Mesenchymal stem cell (in vitro differentiated cells and primary cell): ENCODE data around the gene PRM2.

Source experiments
- DNase-seq: peaks from one replicate; pipeline ENCODE4 v3.0.0-alpha.2; 2013
- H2AFZ ChIP-seq: one replicate; pipeline ENCODE4 v1.6.1; 2013; ENCODE audit warnings: low read depth, mild to moderate bottlenecking, control low read depth, inconsistent platforms, low read length, moderate library complexity
- H2AK5ac ChIP-seq: 2 replicates; pipeline ENCODE4 v1.6.1; 2013; ENCODE audit warnings: low read length, moderate library complexity, mild to moderate bottlenecking, inconsistent platforms; ENCODE audit not compliant: severe bottlenecking
- H2BK120ac ChIP-seq: one replicate; pipeline ENCODE4 v1.6.1; 2013; ENCODE audit warnings: low read depth, mild to moderate bottlenecking, inconsistent platforms, low read length, moderate library complexity
- H2BK12ac ChIP-seq, 2 experiments: one replicate each; pipeline ENCODE4 v1.6.1; 2013; ENCODE audit warnings: inconsistent platforms in 2 of 2, low read length in 2 of 2, mild to moderate bottlenecking in 2 of 2, moderate library complexity in 2 of 2, control low read depth in 1 of 2
- H2BK15ac ChIP-seq: one replicate; pipeline ENCODE4 v1.6.1; 2013; ENCODE audit warnings: mild to moderate bottlenecking, low read depth, inconsistent platforms; ENCODE audit not compliant: poor library complexity, severe bottlenecking
- H2BK5ac ChIP-seq: 2 replicates; pipeline ENCODE4 v1.6.1; 2013; ENCODE audit warnings: low read depth, mild to moderate bottlenecking, low read length, control low read depth, inconsistent platforms; ENCODE audit not compliant: poor library complexity, severe bottlenecking
- H3K14ac ChIP-seq, 2 experiments: one replicate each; pipeline ENCODE4 v1.6.1; 2013; ENCODE audit warnings: inconsistent platforms in 2 of 2, low read length in 2 of 2, control low read depth in 1 of 2, mild to moderate bottlenecking in 1 of 2, moderate library complexity in 1 of 2
- H3K18ac ChIP-seq, 2 experiments: one replicate each; pipeline ENCODE4 v1.6.1; 2013; ENCODE audit warnings: inconsistent platforms in 2 of 2, low read length in 2 of 2, control low read depth in 1 of 2, low read depth in 1 of 2, mild to moderate bottlenecking in 1 of 2
- H3K23ac ChIP-seq, 2 experiments: one replicate each; pipeline ENCODE4 v1.6.1; 2013; ENCODE audit warnings: inconsistent platforms in 2 of 2, low read length in 2 of 2, mild to moderate bottlenecking in 2 of 2, moderate library complexity in 2 of 2, control low read depth in 1 of 2
- H3K27ac ChIP-seq: 2 replicates; pipeline ENCODE4 v1.5.1; 2013; ENCODE audit warnings: mild to moderate bottlenecking, moderate library complexity, low read length, control low read depth, inconsistent platforms; ENCODE audit not compliant: poor library complexity, severe bottlenecking
- H3K27me3 ChIP-seq, 2 experiments: 2 replicates each; pipeline versions ENCODE4 v1.6.1 to v1.7.0; 2013; ENCODE audit warnings: low read length in 2 of 2, mild to moderate bottlenecking in 2 of 2, moderate library complexity in 2 of 2, control low read depth in 1 of 2, inconsistent platforms in 1 of 2; ENCODE audit not compliant: control insufficient read depth in 1 of 2, insufficient read depth in 1 of 2
- H3K36me3 ChIP-seq, 2 experiments: 2 replicates each; pipeline versions ENCODE4 v1.6.1 to v1.7.0; 2013; ENCODE audit warnings: low read length in 2 of 2, control low read depth in 1 of 2, inconsistent platforms in 1 of 2, low read depth in 1 of 2, mild to moderate bottlenecking in 1 of 2; ENCODE audit not compliant: insufficient read depth in 2 of 2, control insufficient read depth in 1 of 2
- H3K4ac ChIP-seq, 2 experiments: one replicate each; pipeline ENCODE4 v1.6.1; 2013; ENCODE audit warnings: inconsistent platforms in 2 of 2, low read length in 2 of 2, mild to moderate bottlenecking in 2 of 2, moderate library complexity in 2 of 2, control low read depth in 1 of 2, low read depth in 1 of 2
- H3K4me1 ChIP-seq: 2 replicates; pipeline ENCODE4 v1.6.1; 2013; ENCODE audit warnings: low read depth, low read length, control low read depth; ENCODE audit not compliant: control insufficient read depth, insufficient read depth
- H3K4me2 ChIP-seq: 2 replicates; pipeline ENCODE4 v1.6.1; 2013; ENCODE audit warnings: low read length, mild to moderate bottlenecking, inconsistent platforms; ENCODE audit not compliant: poor library complexity, severe bottlenecking
- H3K4me3 ChIP-seq, 2 experiments: 2 replicates each; pipeline versions ENCODE4 v1.5.1 to v1.7.0; 2013; ENCODE audit warnings: low read length in 2 of 2, mild to moderate bottlenecking in 2 of 2, control low read depth in 1 of 2, low read depth in 1 of 2; ENCODE audit not compliant: insufficient read depth in 1 of 2
- H3K79me1 ChIP-seq: replicated peaks from 2 replicates; pipeline ENCODE4 v1.6.1; 2013; ENCODE audit warnings: mild to moderate bottlenecking, control low read depth, low read length, inconsistent platforms; ENCODE audit not compliant: poor library complexity, severe bottlenecking
- H3K9ac ChIP-seq: 2 replicates; pipeline ENCODE4 v1.7.0; 2013; ENCODE audit warnings: mild to moderate bottlenecking, low read length, moderate library complexity
- H3K9me3 ChIP-seq: 2 replicates; pipeline ENCODE4 v1.7.0; 2013; ENCODE audit warnings: mild to moderate bottlenecking, low read length; ENCODE audit not compliant: control insufficient read depth
- H4K8ac ChIP-seq: one replicate; pipeline ENCODE4 v1.6.1; 2013; ENCODE audit warnings: inconsistent platforms, mild to moderate bottlenecking, low read length, moderate library complexity
- H4K91ac ChIP-seq: one replicate; pipeline ENCODE4 v1.6.1; 2013; ENCODE audit warnings: mild to moderate bottlenecking, low read length, inconsistent platforms
- WGBS: methylation state at CpG from one replicate; pipeline ENCODE4 v1.1.7; 2013; ENCODE audit warnings: mixed read lengths; 5-methylcytosine and 5-hydroxymethylcytosine counted together

PRM2 gene

GRCh38 chr16:11322823-11323222 lies 46.5 kb upstream of the PRM2 start:
- 87% methylated on average over 3 of the region's 3 CpGs for WGBS
- no peak overlapping the region for H3K14ac ChIP-seq
- H4K8ac ChIP-seq: no peak overlapping the region
- no peak overlapping the region for H3K9ac ChIP-seq
- no peak overlapping the region for H2BK120ac ChIP-seq
- H3K36me3 ChIP-seq: no peaks in the 10 kb centered on the region
- H3K4ac ChIP-seq: no peak overlapping the region
- H3K18ac ChIP-seq: no peak overlapping the region
- H2AK5ac ChIP-seq: peak overlapping the region; percentile 83
- no peak overlapping the region for H2BK5ac ChIP-seq
- no peak overlapping the region for H3K23ac ChIP-seq
- no peak overlapping the region for H2BK15ac ChIP-seq
- H3K4me2 ChIP-seq: no peak overlapping the region
- no peak for DNase-seq
- H3K27ac ChIP-seq: no peak overlapping the region
- no peak overlapping the region for H4K91ac ChIP-seq
- H3K79me1 ChIP-seq: peaks cover 2% of the 10 kb centered on the region
- H3K4me3 ChIP-seq: no peak overlapping the region
- no peaks in the 10 kb centered on the region for H3K27me3 ChIP-seq
- no peaks in the 10 kb centered on the region for H3K9me3 ChIP-seq
- H3K4me1 ChIP-seq: peaks cover 31% of the 10 kb centered on the region
- no peak overlapping the region for H2AFZ ChIP-seq
- no peak overlapping the region for H2BK12ac ChIP-seq

- Histone ChIP-seq H2AFZ (no peak overlapping the region), H3K9me3 (no peaks in the 10 kb centered on the region), H4K8ac (no peak overlapping the region), H3K18ac (no peak overlapping the region), H3K36me3 (no peaks in the 10 kb centered on the region), H2BK15ac (no peak overlapping the region), H2BK12ac (no peak overlapping the region), H3K23ac (no peak overlapping the region), H2AK5ac (no peak overlapping the region), H2BK5ac (no peak overlapping the region), H3K27ac (no peak overlapping the region), H3K27me3 (no peaks in the 10 kb centered on the region), H3K4ac (no peak overlapping the region), H3K79me1 (peaks cover 2% of the 10 kb centered on the region), H3K14ac (no peak overlapping the region), H3K4me3 (no peak overlapping the region), H3K9ac (no peak overlapping the region), H3K4me1 (peaks cover 28% of the 10 kb centered on the region), H3K4me2 (no peak overlapping the region), H4K91ac (no peak overlapping the region), H2BK120ac (no peak overlapping the region)
- 54% methylated on average over 5 of the region's 5 CpGs for WGBS
- no peak for DNase-seq
These were observed 45.4 kb upstream of the PRM2 start for GRCh38 chr16:11321662-11322061.

GRCh38 chr16:11320170-11320569 lies 43.9 kb upstream of the PRM2 start:
- H2AFZ ChIP-seq: no peak overlapping the region
- H3K18ac ChIP-seq: no peak overlapping the region
- no peak overlapping the region for H4K8ac ChIP-seq
- H3K9me3 ChIP-seq: no peaks in the 10 kb centered on the region
- H3K4ac ChIP-seq: no peak overlapping the region
- H2BK120ac ChIP-seq: no peak overlapping the region
- no peak for DNase-seq
- no peak overlapping the region for H3K4me3 ChIP-seq
- no peak overlapping the region for H3K14ac ChIP-seq
- H2BK12ac ChIP-seq: no peak overlapping the region
- H3K36me3 ChIP-seq: no peaks in the 10 kb centered on the region
- H2AK5ac ChIP-seq: peak overlapping the region; percentile 85
- H3K27me3 ChIP-seq: no peaks in the 10 kb centered on the region
- peaks cover 2% of the 10 kb centered on the region for H3K79me1 ChIP-seq
- H3K4me2 ChIP-seq: no peak overlapping the region
- peaks cover 32% of the 10 kb centered on the region for H3K4me1 ChIP-seq
- no peak overlapping the region for H4K91ac ChIP-seq
- 68% methylated on average over 9 of the region's 10 CpGs for WGBS
- no peak overlapping the region for H2BK5ac ChIP-seq
- no peak overlapping the region for H2BK15ac ChIP-seq
- no peak overlapping the region for H3K9ac ChIP-seq
- no peak overlapping the region for H3K27ac ChIP-seq
- no peak overlapping the region for H3K23ac ChIP-seq

GRCh38 chr16:11319529-11320146 lies 43.4 kb upstream of the PRM2 start:
- no peak for DNase-seq
- no peak overlapping the region for H3K4me2 ChIP-seq
- H3K27me3 ChIP-seq: no peaks in the 10 kb centered on the region

More at GRCh38 chr16:11319529-11320146, 43.4 kb upstream of the PRM2 start:
- Histone ChIP-seq H3K4me1 (peaks cover 32% of the 10 kb centered on the region), H3K4me3 (no peak overlapping the region), H2BK120ac (no peak overlapping the region), H3K9ac (no peak overlapping the region), H4K8ac (no peak overlapping the region), H2AK5ac (peak overlapping the region; percentile 97), H3K14ac (no peak overlapping the region), H3K18ac (no peak overlapping the region), H2BK5ac (no peak overlapping the region), H2AFZ (no peak overlapping the region), H3K23ac (no peak overlapping the region), H2BK15ac (peak overlapping the region; percentile 29), H3K4ac (no peak overlapping the region), H2BK12ac (no peak overlapping the region), H4K91ac (no peak overlapping the region), H3K79me1 (peaks cover 2% of the 10 kb centered on the region), H3K27ac (no peak overlapping the region), H3K9me3 (no peaks in the 10 kb centered on the region), H3K36me3 (no peaks in the 10 kb centered on the region)
- 78% methylated on average over 7 of the region's 8 CpGs for WGBS
